Endothelial cell (in vitro differentiated cells): ENCODE measurements around the gene RABL3. TPM values are rescaled to one million over a fixed set of nuclear protein-coding genes. Genes with fewer than 3 reads are reported as not detected.
"Not testable (repeated sequence)": the region's sequence is repeated elsewhere in the genome, so short reads cannot be mapped to it uniquely, and the experiment has no call there.

Experiments used
- DNase-seq: peaks from one replicate; pipeline ENCODE4 v3.0.0; 2021; ENCODE audit warnings: low spot score
- H3K27ac Mint-ChIP-seq: one replicate; pipeline ENCODE4 v1.8.0; 2021; ENCODE audit warnings: mixed read lengths, inconsistent platforms; ENCODE audit not compliant: unreplicated experiment
- H3K27me3 Mint-ChIP-seq: one replicate; pipeline ENCODE4 v1.8.0; 2021; ENCODE audit warnings: mild to moderate bottlenecking, moderate library complexity, mixed read lengths, inconsistent platforms; ENCODE audit not compliant: unreplicated experiment
- H3K36me3 Mint-ChIP-seq: one replicate; pipeline ENCODE4 v1.8.0; 2021; ENCODE audit warnings: mild to moderate bottlenecking, low read depth, mixed read lengths, inconsistent platforms; ENCODE audit not compliant: unreplicated experiment
- H3K4me1 Mint-ChIP-seq: one replicate; pipeline ENCODE4 v1.8.0; 2021; ENCODE audit warnings: mild to moderate bottlenecking, mixed read lengths, inconsistent platforms; ENCODE audit not compliant: unreplicated experiment
- H3K4me3 Mint-ChIP-seq: one replicate; pipeline ENCODE4 v1.8.0; 2021; ENCODE audit warnings: mild to moderate bottlenecking, mixed read lengths, inconsistent platforms; ENCODE audit not compliant: unreplicated experiment
- H3K9me3 Mint-ChIP-seq: one replicate; pipeline ENCODE4 v1.8.0; 2021; ENCODE audit warnings: mixed read lengths, inconsistent platforms; ENCODE audit not compliant: unreplicated experiment
- total RNA-seq: library from RNA; stranded (reverse); fragmentation: NEBNext Ultra II Directional; extraction: Animal tissue kit (Norgen Biotek cat#: 25700); gene quantifications from one replicate; pipeline ENCODE4 v1.2.1, GENCODE V29; 2021; ENCODE audit not compliant: unreplicated experiment
- TF ChIP-seq, protein P1 (sequence below): fragments of 200-600 bp; sonication (generic); IDR thresholded peaks from one replicate; pipeline ENCODE4 v1.5.0; 2021; ENCODE audit warnings: antibody characterized with exemption; ENCODE audit not compliant: unreplicated experiment

Gene RABL3
- total RNA-seq, 1 donor from 2014 or later: 15.1 TPM

DNA sequence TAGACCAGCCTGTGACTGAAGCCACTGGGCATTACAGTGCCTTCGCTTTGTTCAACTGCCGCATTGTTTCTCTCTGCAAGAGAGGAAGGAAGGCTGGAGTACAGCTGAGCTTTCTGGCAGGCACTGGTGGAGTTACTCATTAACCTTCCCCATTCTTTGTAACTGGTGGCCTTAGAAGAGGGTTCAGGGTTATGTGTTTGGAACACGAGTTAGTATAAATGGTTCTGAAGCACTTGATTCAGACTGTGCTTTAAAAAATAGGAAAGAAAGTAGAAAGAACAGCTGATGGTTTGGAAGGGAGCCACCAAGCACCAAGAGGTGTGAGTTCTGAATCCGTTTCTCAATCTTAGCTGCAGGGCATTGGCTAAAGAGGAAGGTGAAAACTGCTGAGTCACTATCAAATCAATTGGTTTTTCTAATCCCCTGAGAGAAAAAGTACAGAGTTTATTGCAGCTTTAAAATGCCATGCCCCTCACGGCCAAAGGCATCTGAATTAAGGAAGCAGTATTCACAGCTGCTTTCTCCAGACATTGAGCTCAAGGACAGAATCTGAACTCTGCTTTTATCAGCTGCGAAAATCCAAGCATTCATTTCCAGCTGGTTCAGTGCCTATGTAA, 63.9 kb downstream of the RABL3 start:
- no peak overlapping the region for H3K27ac Mint-ChIP-seq
- TF ChIP-seq, protein P1, sequence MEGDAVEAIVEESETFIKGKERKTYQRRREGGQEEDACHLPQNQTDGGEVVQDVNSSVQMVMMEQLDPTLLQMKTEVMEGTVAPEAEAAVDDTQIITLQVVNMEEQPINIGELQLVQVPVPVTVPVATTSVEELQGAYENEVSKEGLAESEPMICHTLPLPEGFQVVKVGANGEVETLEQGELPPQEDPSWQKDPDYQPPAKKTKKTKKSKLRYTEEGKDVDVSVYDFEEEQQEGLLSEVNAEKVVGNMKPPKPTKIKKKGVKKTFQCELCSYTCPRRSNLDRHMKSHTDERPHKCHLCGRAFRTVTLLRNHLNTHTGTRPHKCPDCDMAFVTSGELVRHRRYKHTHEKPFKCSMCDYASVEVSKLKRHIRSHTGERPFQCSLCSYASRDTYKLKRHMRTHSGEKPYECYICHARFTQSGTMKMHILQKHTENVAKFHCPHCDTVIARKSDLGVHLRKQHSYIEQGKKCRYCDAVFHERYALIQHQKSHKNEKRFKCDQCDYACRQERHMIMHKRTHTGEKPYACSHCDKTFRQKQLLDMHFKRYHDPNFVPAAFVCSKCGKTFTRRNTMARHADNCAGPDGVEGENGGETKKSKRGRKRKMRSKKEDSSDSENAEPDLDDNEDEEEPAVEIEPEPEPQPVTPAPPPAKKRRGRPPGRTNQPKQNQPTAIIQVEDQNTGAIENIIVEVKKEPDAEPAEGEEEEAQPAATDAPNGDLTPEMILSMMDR: no peak
- DNase-seq: no peak
- H3K9me3 Mint-ChIP-seq: peaks cover 6% of the 10 kb centered on the region
- peaks cover 9% of the 10 kb centered on the region for H3K4me1 Mint-ChIP-seq
- H3K4me3 Mint-ChIP-seq: no peak overlapping the region
- peaks cover 7% of the 10 kb centered on the region for H3K36me3 Mint-ChIP-seq
- H3K27me3 Mint-ChIP-seq: peaks cover 3% of the 10 kb centered on the region

DNA sequence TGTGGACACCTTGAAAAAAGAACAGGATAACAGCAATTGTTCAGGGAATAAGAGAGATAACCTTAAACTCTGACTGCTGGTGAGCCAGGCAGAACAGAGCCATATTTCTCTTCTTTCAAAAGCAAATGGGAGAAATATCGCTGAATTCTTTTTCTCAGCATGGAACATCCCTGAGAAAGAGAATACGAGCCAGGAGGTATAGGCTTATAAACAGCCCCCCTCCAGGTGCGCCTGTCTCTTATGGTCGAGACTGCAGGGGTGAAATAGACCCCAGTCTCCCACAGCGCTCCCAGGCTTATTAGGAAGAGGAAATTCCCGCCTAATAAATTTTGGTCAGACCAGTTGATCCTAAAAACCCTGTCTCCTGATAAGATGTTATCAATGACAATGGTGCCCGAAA, 65.1 kb downstream of the RABL3 start:
- H3K4me1 Mint-ChIP-seq, H3K36me3 Mint-ChIP-seq, H3K9me3 Mint-ChIP-seq, H3K4me3 Mint-ChIP-seq, H3K27ac Mint-ChIP-seq, H3K27me3 Mint-ChIP-seq, DNase-seq: not testable (repeated sequence)

DNA sequence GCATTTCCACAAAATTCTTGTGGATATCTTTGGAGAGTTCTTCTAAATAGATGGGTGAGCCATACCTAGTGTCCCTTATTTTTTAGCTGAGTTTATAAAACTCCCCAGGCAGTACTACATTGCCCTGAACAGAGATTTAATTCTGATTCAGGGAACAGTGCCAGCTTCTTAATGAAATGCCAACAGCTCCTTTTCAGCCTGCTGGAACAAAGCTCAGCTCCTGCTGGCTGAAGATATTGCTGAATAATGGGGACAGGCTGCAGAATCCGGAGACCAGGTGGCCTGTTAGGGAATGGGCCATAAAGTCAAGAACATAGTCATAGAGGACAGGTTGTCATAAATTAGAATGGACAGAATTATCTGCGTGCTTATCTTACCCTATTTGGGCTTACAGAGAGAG, 69.2 kb downstream of the RABL3 start:
- Mint-ChIP-seq H3K27ac (no peak overlapping the region), H3K27me3 (no peaks in the 10 kb centered on the region), H3K9me3 (no peaks in the 10 kb centered on the region), H3K4me3 (no peak overlapping the region), H3K36me3 (peaks cover 3% of the 10 kb centered on the region), H3K4me1 (peaks cover 4% of the 10 kb centered on the region)
- no peak for DNase-seq
- TF ChIP-seq, protein P1: no peak

DNA sequence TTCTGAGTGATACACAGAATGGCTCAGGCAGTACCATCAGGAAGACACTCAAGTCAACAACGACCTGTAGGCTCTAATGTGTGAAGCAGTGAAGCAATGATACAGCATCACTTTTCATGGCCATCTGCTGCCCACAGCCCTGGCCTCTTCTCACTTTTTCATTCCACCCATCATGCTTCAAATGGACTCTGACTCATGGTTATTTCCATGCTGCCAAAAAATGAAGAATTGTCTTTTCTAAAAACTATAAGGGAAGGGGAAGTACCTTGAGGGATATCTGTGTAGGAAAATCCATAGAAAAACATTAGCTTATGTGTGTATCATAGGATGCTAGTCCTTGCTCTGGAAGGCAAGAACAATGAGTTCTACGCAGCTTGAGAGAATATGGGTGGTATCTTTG, 71.7 kb downstream of the RABL3 start:
- TF ChIP-seq, protein P1: no peak
- Mint-ChIP-seq H3K27me3 (no peaks in the 10 kb centered on the region), H3K27ac (no peak overlapping the region), H3K4me1 (peaks cover 6% of the 10 kb centered on the region), H3K4me3 (no peak overlapping the region), H3K9me3 (no peaks in the 10 kb centered on the region), H3K36me3 (no peaks in the 10 kb centered on the region)
- DNase-seq: no peak

DNA sequence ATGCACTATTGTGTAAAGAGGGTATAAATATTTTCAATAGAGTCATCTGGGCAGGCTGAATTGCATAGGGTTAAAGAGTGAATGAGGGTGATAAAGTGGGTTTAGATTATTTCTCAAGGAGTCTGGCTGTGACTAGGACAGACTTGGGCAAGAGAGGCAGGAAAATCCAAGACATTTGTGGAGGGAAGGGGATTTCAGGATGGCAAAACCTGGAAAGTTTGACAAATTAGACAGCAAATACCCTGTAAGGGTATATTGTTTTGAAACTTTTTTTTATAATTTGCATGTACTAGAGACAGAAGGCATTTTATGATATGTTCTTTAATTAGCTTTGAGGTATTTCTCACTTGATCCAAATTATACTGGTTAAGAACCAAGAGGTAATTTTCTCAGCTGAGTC, 77.4 kb downstream of the RABL3 start:
- DNase-seq: no peak
- Mint-ChIP-seq H3K4me3 (no peak overlapping the region), H3K36me3 (no peaks in the 10 kb centered on the region), H3K4me1 (peaks cover 6% of the 10 kb centered on the region), H3K27me3 (peaks cover 2% of the 10 kb centered on the region), H3K9me3 (no peaks in the 10 kb centered on the region), H3K27ac (no peak overlapping the region)
- TF ChIP-seq, protein P1: no peak
